IMR-90 (cell line): ENCODE data around the gene ACOX3. TPM values are rescaled to one million over a fixed set of nuclear protein-coding genes. Genes with fewer than 3 reads are reported as not detected.
A peak's percentile ranks its signal among the peaks of the same experiment; 100 is the strongest.

Experiments
- ATAC-seq: fragments of 200-7000 bp; cut with Tn5 transposase; 2 replicates; pipeline ENCODE4 v1.9.1; 2020; ENCODE audit warnings: low read depth, mild to moderate bottlenecking, moderate library complexity
- BruUV-seq: library from RNA; stranded (reverse); fragments of 400-500 nt; replicated peaks from 2 replicates; lab custom pipeline; 2021; lab: Mats Ljungman, UMichigan
- CTCF ChIA-PET: fragments of 300-600 bp; formaldehyde crosslinking; extraction: SDS; loops from one replicate; lab custom pipeline; 2021; ENCODE audit warnings: antibody characterized with exemption; lab: Yijun Ruan, JAX
- POLR2A ChIA-PET: fragments of 300-600 bp; sonication (Branson Sonifier 250); formaldehyde crosslinking; loops from one replicate; lab custom pipeline; 2022; ENCODE audit warnings: antibody characterized with exemption; ENCODE audit not compliant: unreplicated experiment; lab: Charles Lee
- DNase-seq: peaks from one replicate; pipeline ENCODE4 v3.0.0; 2013
- H2AFZ ChIP-seq: replicated peaks from 2 replicates; pipeline ENCODE3; 2013; ENCODE audit warnings: low read length, mild to moderate bottlenecking; ENCODE audit not compliant: poor library complexity
- H2AK5ac ChIP-seq: 2 replicates; pipeline ENCODE4 v1.6.1; 2013; ENCODE audit warnings: low read depth, low read length, inconsistent platforms
- H2AK9ac ChIP-seq: replicated peaks from 2 replicates; pipeline ENCODE3; 2013; ENCODE audit warnings: mild to moderate bottlenecking, low read depth, low read length, moderate library complexity; ENCODE audit not compliant: poor library complexity
- H2BK120ac ChIP-seq: 2 replicates; pipeline ENCODE4 v1.6.1; 2013; ENCODE audit warnings: low read depth, low read length, inconsistent platforms
- H2BK15ac ChIP-seq: 3 replicates; pipeline ENCODE4 v1.6.1; 2013; ENCODE audit warnings: low read depth, low read length, inconsistent platforms
- H2BK20ac ChIP-seq: 2 replicates; pipeline ENCODE4 v1.6.1; 2013; ENCODE audit warnings: low read depth, mild to moderate bottlenecking, inconsistent platforms, low read length, moderate library complexity
- H2BK5ac ChIP-seq: 2 replicates; pipeline ENCODE4 v1.6.1; 2013; ENCODE audit warnings: mild to moderate bottlenecking, low read depth, low read length, inconsistent platforms; ENCODE audit not compliant: poor library complexity, severe bottlenecking
- H3K14ac ChIP-seq: replicated peaks from 2 replicates; pipeline ENCODE4 v1.6.1; 2013; ENCODE audit warnings: low read depth, low read length, inconsistent platforms
- H3K18ac ChIP-seq: 2 replicates; pipeline ENCODE4 v1.6.1; 2013; ENCODE audit warnings: low read depth, low read length, control low read depth
- H3K23ac ChIP-seq: 2 replicates; pipeline ENCODE4 v1.6.1; 2013; ENCODE audit warnings: low read depth, low read length, inconsistent platforms
- H3K27ac ChIP-seq: 2 replicates; pipeline ENCODE4 v1.5.1; 2013; ENCODE audit warnings: mild to moderate bottlenecking, control low read depth, low read length; ENCODE audit not compliant: insufficient read depth
- H3K27me3 ChIP-seq: 2 replicates; pipeline ENCODE4 v1.6.1; 2013; ENCODE audit warnings: low read length; ENCODE audit not compliant: control insufficient read depth, insufficient read depth
- H3K36me3 ChIP-seq: 2 replicates; pipeline ENCODE4 v1.6.1; 2013; ENCODE audit warnings: low read length, mixed read lengths; ENCODE audit not compliant: control insufficient read depth, insufficient read depth
- H3K4ac ChIP-seq: 2 replicates; pipeline ENCODE4 v1.6.1; 2013; ENCODE audit warnings: low read depth, low read length, inconsistent platforms
- H3K4me1 ChIP-seq: 2 replicates; pipeline ENCODE4 v1.6.1; 2013; ENCODE audit warnings: low read length, mixed read lengths; ENCODE audit not compliant: control insufficient read depth, insufficient read depth
- H3K4me2 ChIP-seq: 2 replicates; pipeline ENCODE4 v1.6.1; 2013; ENCODE audit warnings: low read depth, mild to moderate bottlenecking, control low read depth, low read length, moderate library complexity
- H3K4me3 ChIP-seq: 2 replicates; pipeline ENCODE4 v1.5.1; 2013; ENCODE audit warnings: low read depth, mild to moderate bottlenecking, control low read depth, low read length, moderate library complexity; ENCODE audit not compliant: insufficient read depth
- H3K56ac ChIP-seq: 2 replicates; pipeline ENCODE4 v1.6.1; 2013; ENCODE audit warnings: low read length, inconsistent platforms; ENCODE audit not compliant: insufficient read depth; ENCODE audit errors: extremely low read depth
- H3K79me1 ChIP-seq, 2 experiments: 2 replicates each; pipeline ENCODE4 v1.6.1; 2013; ENCODE audit warnings: low read length in 2 of 2, inconsistent platforms in 1 of 2, low read depth in 1 of 2
- H3K9ac ChIP-seq: 2 replicates; pipeline ENCODE4 v1.6.1; 2013; ENCODE audit warnings: low read depth, low read length, control low read depth
- H3K9me1 ChIP-seq: 2 replicates; pipeline ENCODE4 v1.6.1; 2013; ENCODE audit warnings: low read length, inconsistent platforms; ENCODE audit not compliant: insufficient read depth
- H3K9me3 ChIP-seq: 2 replicates; pipeline ENCODE4 v1.6.1; 2013; ENCODE audit warnings: low read length; ENCODE audit not compliant: control insufficient read depth, insufficient read depth
- H4K20me1 ChIP-seq: 2 replicates; pipeline ENCODE4 v1.6.1; 2013; ENCODE audit warnings: low read length, inconsistent platforms; ENCODE audit not compliant: insufficient read depth
- H4K5ac ChIP-seq: 2 replicates; pipeline ENCODE4 v1.6.1; 2013; ENCODE audit warnings: mild to moderate bottlenecking, low read depth, low read length, control low read depth
- H4K8ac ChIP-seq, 2 experiments: 2 replicates each; pipeline ENCODE4 v1.6.1; 2013; ENCODE audit warnings: low read depth in 2 of 2, low read length in 2 of 2, control low read depth in 1 of 2, inconsistent platforms in 1 of 2
- H4K91ac ChIP-seq: 2 replicates; pipeline ENCODE4 v1.6.1; 2013; ENCODE audit warnings: low read depth, low read length, inconsistent platforms; ENCODE audit not compliant: insufficient read depth
- BHLHE40 ChIP-seq: fragments of 150-350 bp; IDR thresholded peaks from 2 replicates; pipeline ENCODE4 v1.6.1; 2016; ENCODE audit warnings: mild to moderate bottlenecking, low read depth, low read length
- CEBPB ChIP-seq: IDR thresholded peaks from 2 replicates; pipeline ENCODE4 v1.6.1; 2012; ENCODE audit warnings: low read depth, low read length, improper control_type of control experiment
- CHD1 ChIP-seq: IDR thresholded peaks from 2 replicates; pipeline ENCODE4 v1.6.1; 2012; ENCODE audit warnings: low read depth, low read length, improper control_type of control experiment
- CTCF ChIP-seq: conservative IDR thresholded peaks from 2 replicates; pipeline ENCODE4 v1.5.1; 2012; ENCODE audit warnings: mild to moderate bottlenecking, low read depth, low read length, improper control_type of control experiment
- FOS ChIP-seq: fragments of 150-350 bp; IDR thresholded peaks from 2 replicates; pipeline ENCODE4 v1.6.1; 2016; ENCODE audit warnings: low read depth, low read length
- MAFK ChIP-seq: IDR thresholded peaks from 2 replicates; pipeline ENCODE4 v1.6.1; 2012; ENCODE audit warnings: low read depth, low read length, improper control_type of control experiment
- MAZ ChIP-seq: IDR thresholded peaks from 2 replicates; pipeline ENCODE4 v1.6.1; 2012; ENCODE audit warnings: low read depth, mild to moderate bottlenecking, low read length, improper control_type of control experiment, moderate library complexity, borderline replicate concordance
- MXI1 ChIP-seq: IDR thresholded peaks from 2 replicates; pipeline ENCODE4 v1.6.1; 2012; ENCODE audit warnings: low read depth, mild to moderate bottlenecking, low read length, moderate library complexity, borderline replicate concordance
- NFE2L2 ChIP-seq: fragments of 150-350 bp; IDR thresholded peaks from 2 replicates; pipeline ENCODE4 v1.6.1; 2016; ENCODE audit warnings: low read depth, mild to moderate bottlenecking, low read length
- POLR2A ChIP-seq: IDR thresholded peaks from 2 replicates; pipeline ENCODE4 v1.6.1; 2012; ENCODE audit warnings: mild to moderate bottlenecking, low read depth, low read length
- RAD21 ChIP-seq: IDR thresholded peaks from 2 replicates; pipeline ENCODE4 v1.6.1; 2012; ENCODE audit warnings: low read length, improper control_type of control experiment
- RCOR1 ChIP-seq: IDR thresholded peaks from 2 replicates; pipeline ENCODE4 v1.6.1; 2012; ENCODE audit warnings: mild to moderate bottlenecking, low read length, improper control_type of control experiment; ENCODE audit not compliant: insufficient replicate concordance
- RFX5 ChIP-seq: IDR thresholded peaks from 2 replicates; pipeline ENCODE4 v1.8.0; 2012; ENCODE audit warnings: low read depth, mild to moderate bottlenecking, low read length, moderate library complexity
- SMC3 ChIP-seq: fragments of 150-350 bp; IDR thresholded peaks from 2 replicates; pipeline ENCODE4 v1.6.1; 2016; ENCODE audit warnings: low read depth, mild to moderate bottlenecking, antibody characterized with exemption, low read length, moderate library complexity
- WGBS, 2 experiments: methylation state at CpG; one replicate each; pipeline versions ENCODE4 v1.1.5 to v1.1.7; 2013; ENCODE audit warnings: missing lambda C conversion rate in 2 of 2; ENCODE audit not compliant: insufficient read length in 1 of 2; ENCODE audit errors: extremely low coverage in 2 of 2; 5-methylcytosine and 5-hydroxymethylcytosine counted together
- dilution Hi-C: fragments of 300-500 bp; cut with HindIII; formaldehyde crosslinking; loops from one replicate; pipeline ENCODE4 v1.14.3; 2018; ENCODE audit warnings: low sequenced_read_pairs; ENCODE audit not compliant: unreplicated experiment
- in situ Hi-C: fragments of 300-500 bp; cut with MboI; formaldehyde crosslinking; loops from 3 replicates; pipeline ENCODE4 v1.14.3; 2019; ENCODE audit warnings: low sequenced_read_pairs, inconsistent platforms, mixed read lengths
- intact Hi-C: fragments of 100-400 bp; cut with micrococcal nuclease; formaldehyde crosslinking; loops from 2 replicates; pipeline ENCODE4 v1.10.0; 2022
- polyA plus RNA-seq, 3 experiments: library from polyadenylated mRNA; depleted of rRNA; stranded (reverse); fragments of >200 nt; gene quantifications; 2 replicates each; pipeline ENCODE4 v1.2.3, GENCODE V29; 2012; ENCODE audit warnings: low replicate concordance in 1 of 3
- total RNA-seq: library from RNA; depleted of rRNA; stranded (reverse); fragments of >200 nt; gene quantifications from 2 replicates; pipeline ENCODE4 v1.2.3, GENCODE V29; 2012
- TF ChIP-seq, protein P1 (sequence below): fragments of 150-350 bp; IDR thresholded peaks from 2 replicates; pipeline ENCODE4 v1.6.1; 2017; ENCODE audit warnings: mild to moderate bottlenecking, antibody characterized with exemption, low read length, low read depth
- TF ChIP-seq, protein P2 (sequence below): fragments of 150-350 bp; IDR thresholded peaks from 2 replicates; pipeline ENCODE4 v1.6.1; 2016; ENCODE audit warnings: low read depth, mild to moderate bottlenecking, low read length, moderate library complexity, borderline replicate concordance

Gene ACOX3
- total and polyA plus RNA-seq, 2 of the 4 experiments (the other 2 are of a cell fraction) = 15.2 to 25.8 TPM

- intact Hi-C loops = no loop called here
Measured at GRCh38 chr4:8325291-8325973, 115.1 kb downstream of the ACOX3 start.

More at GRCh38 chr4:8325291-8325973, 115.1 kb downstream of the ACOX3 start:
- no peaks in the 10 kb centered on the region for H3K36me3 ChIP-seq
- no peak overlapping the region for H3K23ac ChIP-seq
- H4K5ac ChIP-seq = no peak overlapping the region
- no peak overlapping the region for H3K9ac ChIP-seq
- DNase-seq (no peak), ATAC-seq (no peak)
- H2AFZ ChIP-seq = peak overlapping the region; percentile 23
- CTCF ChIA-PET = no interaction called here
- no peak overlapping the region for H3K4me3 ChIP-seq
- H4K91ac ChIP-seq = no peak overlapping the region
- H2AK9ac ChIP-seq = peak overlapping the region; percentile 25
- POLR2A ChIA-PET = no interaction called here
- H2BK120ac ChIP-seq = no peak overlapping the region
- no peak overlapping the region for H2BK5ac ChIP-seq
- no TSS peak for BruUV-seq
- no peak overlapping the region for H4K8ac ChIP-seq
- peaks cover 5% of the 10 kb centered on the region for H3K9me3 ChIP-seq
- H2BK20ac ChIP-seq = no peak overlapping the region
- no peak overlapping the region for H2AK5ac ChIP-seq
- peaks cover 1% of the 10 kb centered on the region; the same call in 1 of the 2 replicates for H3K27me3 ChIP-seq
- 72% methylated on average over 5 of the region's 8 CpGs; no CpG with 5 or more reads in 1 of the 2 experiments for WGBS, 2 experiments
- no peak overlapping the region for H2BK15ac ChIP-seq
- no peak overlapping the region for H3K18ac ChIP-seq
- no peaks in the 10 kb centered on the region for H3K79me1 ChIP-seq
- no peak overlapping the region for H3K4ac ChIP-seq
- peaks cover 10% of the 10 kb centered on the region for H3K9me1 ChIP-seq
- in situ Hi-C loops = no loop called here
- peak overlapping the region; percentile 35; the same call in 1 of the 2 replicates for H3K14ac ChIP-seq
- no peak overlapping the region for H3K27ac ChIP-seq
- dilution Hi-C loops = no loop called here
- no peaks in the 10 kb centered on the region; the same call in none of the 2 replicates for H4K20me1 ChIP-seq
- no peak for TF ChIP-seq CEBPB
- TF ChIP-seq RFX5 = no peak
- no peak for TF ChIP-seq RCOR1
- no peak for TF ChIP-seq FOS
- TF ChIP-seq POLR2A = no peak
- TF ChIP-seq MAZ = no peak
- no peak for TF ChIP-seq NFE2L2
- no peak for TF ChIP-seq CTCF
- TF ChIP-seq MAFK = no peak
- no peak for TF ChIP-seq CHD1
- no peak for TF ChIP-seq MXI1
- no peak for TF ChIP-seq SMC3
- TF ChIP-seq, protein P1, sequence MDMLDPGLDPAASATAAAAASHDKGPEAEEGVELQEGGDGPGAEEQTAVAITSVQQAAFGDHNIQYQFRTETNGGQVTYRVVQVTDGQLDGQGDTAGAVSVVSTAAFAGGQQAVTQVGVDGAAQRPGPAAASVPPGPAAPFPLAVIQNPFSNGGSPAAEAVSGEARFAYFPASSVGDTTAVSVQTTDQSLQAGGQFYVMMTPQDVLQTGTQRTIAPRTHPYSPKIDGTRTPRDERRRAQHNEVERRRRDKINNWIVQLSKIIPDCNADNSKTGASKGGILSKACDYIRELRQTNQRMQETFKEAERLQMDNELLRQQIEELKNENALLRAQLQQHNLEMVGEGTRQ = no peak
- no peak for TF ChIP-seq RAD21
- no peak for TF ChIP-seq BHLHE40
- TF ChIP-seq, protein P2, sequence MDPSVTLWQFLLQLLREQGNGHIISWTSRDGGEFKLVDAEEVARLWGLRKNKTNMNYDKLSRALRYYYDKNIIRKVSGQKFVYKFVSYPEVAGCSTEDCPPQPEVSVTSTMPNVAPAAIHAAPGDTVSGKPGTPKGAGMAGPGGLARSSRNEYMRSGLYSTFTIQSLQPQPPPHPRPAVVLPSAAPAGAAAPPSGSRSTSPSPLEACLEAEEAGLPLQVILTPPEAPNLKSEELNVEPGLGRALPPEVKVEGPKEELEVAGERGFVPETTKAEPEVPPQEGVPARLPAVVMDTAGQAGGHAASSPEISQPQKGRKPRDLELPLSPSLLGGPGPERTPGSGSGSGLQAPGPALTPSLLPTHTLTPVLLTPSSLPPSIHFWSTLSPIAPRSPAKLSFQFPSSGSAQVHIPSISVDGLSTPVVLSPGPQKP = no peak
- no peaks in the 10 kb centered on the region; the same call in 1 of the 2 replicates for H3K4me1 ChIP-seq
- no peak overlapping the region for H3K56ac ChIP-seq
- H3K4me2 ChIP-seq = no peak overlapping the region
